Measurements from ENCODE around the gene SLC8A3. TPM values are rescaled to one million over a fixed set of nuclear protein-coding genes. Genes with fewer than 3 reads are reported as not detected.

The SLC8A3 gene
- total RNA-seq, 2 experiments from 2014 or later: not detected

DNA sequence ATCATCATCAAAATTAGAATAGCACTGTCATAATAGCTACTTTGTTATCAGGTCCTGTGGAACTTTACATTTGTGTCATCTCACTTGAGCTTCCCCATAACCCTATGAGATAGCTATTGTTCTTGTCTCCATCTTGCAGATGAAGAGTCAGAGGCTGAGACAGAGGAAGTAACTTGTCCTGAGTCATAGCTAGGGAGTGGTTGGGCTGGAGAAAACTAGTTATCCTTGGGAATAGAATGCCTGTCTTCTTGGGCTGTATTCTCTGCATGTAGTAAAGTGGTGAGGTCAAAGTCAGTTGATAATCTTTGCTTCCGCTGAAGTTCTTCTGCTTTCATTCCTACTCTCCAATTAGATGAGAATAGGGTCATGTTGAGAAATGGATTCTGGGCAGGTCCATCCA, 192.5 kb downstream of the SLC8A3 start:
- H4K20me1 ChIP-seq (ENCODE audit: insufficient read depth, low read length): no peaks in the 10 kb centered on the region
- TF ChIP-seq EZH2phosphoT487 (IDR thresholded peaks at IDR 0.05; ENCODE audit: borderline replicate concordance, low read depth, low read length) (no peak), CTCF (conservative IDR thresholded peaks at IDR 0.05; ENCODE audit: low read length) (no peak)
- H3K9me2 ChIP-seq (ENCODE audit: insufficient read depth, low read length): no peaks in the 10 kb centered on the region
- intact Hi-C loops (cut with micrococcal nuclease; ENCODE audit: unreplicated experiment): no loop called here
- H3K4me2 ChIP-seq (ENCODE audit: low read length): no peak overlapping the region
- H3K4me1 ChIP-seq (ENCODE audit: insufficient read depth, low read length, poor library complexity, severe bottlenecking): no peaks in the 10 kb centered on the region
- DNase-seq (ENCODE audit: low spot score): no peak
- ChIA-PET CTCF (ENCODE audit: unreplicated experiment) (no interaction called here), POLR2A (no interaction called here)
- H3K4me3 ChIP-seq (ENCODE audit: low read depth, low read length, poor library complexity, severe bottlenecking): no peak overlapping the region
- no peaks in the 10 kb centered on the region for H3K9me3 ChIP-seq (ENCODE audit: low read length)
- H3K27ac ChIP-seq (ENCODE audit: low read depth, low read length, poor library complexity, severe bottlenecking): no peak overlapping the region
- no TSS peak for BruUV-seq (replicated peaks)
- H2AFZ ChIP-seq (ENCODE audit: low read length): no peak overlapping the region
- no peaks in the 10 kb centered on the region for H3K36me3 ChIP-seq (ENCODE audit: insufficient read depth, low read length)
- H3K79me2 ChIP-seq (ENCODE audit: insufficient read depth, low read depth, low read length): no peaks in the 10 kb centered on the region

Other genes with a start within 250 kb of the SLC8A3 start
- 8.2 and 10.3 TPM in 2 replicates for gene COX16, start 170.7 kb upstream of the SLC8A3 start, total RNA-seq (2014; rRNA removed; shearing (Covaris generic))
- 22.9 and 30.7 TPM in 2 replicates for gene COX16, start 170.7 kb upstream of the SLC8A3 start, total RNA-seq (2022)
- gene SYNJ2BP, start 228.1 kb upstream of the SLC8A3 start, total RNA-seq (2014; rRNA removed; shearing (Covaris generic)): 6.2 and 6.4 TPM in 2 replicates
- 7.9 and 9.2 TPM in 2 replicates for gene SYNJ2BP, start 228.1 kb upstream of the SLC8A3 start, total RNA-seq (2022)